ENCODE results near the gene ACTR10.
"Not testable (repeated sequence)": the region's sequence is repeated elsewhere in the genome, so short reads cannot be mapped to it uniquely, and the experiment has no call there.

The ACTR10 gene

GRCh38 chr14:58216544-58216943 is 16.6 kb downstream of the ACTR10 start:
- DNase-seq (ENCODE audit: low read depth), result peak; percentile 25

GRCh38 chr14:58227096-58227819 is 27.3 kb downstream of the ACTR10 start:
- DNase-seq (ENCODE audit: low read depth), result no peak

- peak; percentile 31 for DNase-seq (ENCODE audit: low read depth)
Measured at GRCh38 chr14:58238252-58239243, 38.6 kb downstream of the ACTR10 start.

GRCh38 chr14:58239244-58240195 is 39.6 kb downstream of the ACTR10 start:
- DNase-seq (ENCODE audit: low read depth), result peak; percentile 73

- peak; percentile 64 for DNase-seq (ENCODE audit: low read depth)
Measured at GRCh38 chr14:58243790-58244555, 44.0 kb downstream of the ACTR10 start.

- DNase-seq (ENCODE audit: low read depth), result peak; percentile 99
Measured at GRCh38 chr14:58244556-58245387, 44.8 kb downstream of the ACTR10 start, which contains the start of gene PSMA3. TSS of gene PSMA3 (plus strand) at chr14:58244843. CDS start at chr14:58244921, 78 bp downstream.

GRCh38 chr14:58245562-58245961 is 45.6 kb downstream of the ACTR10 start:
- no peak for DNase-seq (ENCODE audit: low read depth)

GRCh38 chr14:58249611-58250010 is 49.7 kb downstream of the ACTR10 start:
- no peak for DNase-seq (ENCODE audit: low read depth)

- DNase-seq (ENCODE audit: low read depth), result no peak
Measured at GRCh38 chr14:58258156-58258555, 58.2 kb downstream of the ACTR10 start.

- DNase-seq (ENCODE audit: low read depth), result not testable (repeated sequence)
Measured at GRCh38 chr14:58262005-58262404, 62.1 kb downstream of the ACTR10 start.

- DNase-seq (ENCODE audit: low read depth), result no peak
Measured at GRCh38 chr14:58265401-58265800, 65.5 kb downstream of the ACTR10 start.

- DNase-seq (ENCODE audit: low read depth), result peak; percentile 59
Measured at GRCh38 chr14:58270628-58271027, 70.7 kb downstream of the ACTR10 start.

- peak; percentile 53 for DNase-seq (ENCODE audit: low read depth)
Measured at GRCh38 chr14:58272588-58273372, 72.8 kb downstream of the ACTR10 start.

GRCh38 chr14:58274881-58275280 is 74.9 kb downstream of the ACTR10 start:
- no peak for DNase-seq (ENCODE audit: low read depth)

GRCh38 chr14:58275527-58276190 is 75.7 kb downstream of the ACTR10 start:
- DNase-seq (ENCODE audit: low read depth), result no peak

- no peak for DNase-seq (ENCODE audit: low read depth)
Measured at GRCh38 chr14:58276208-58276607, 76.3 kb downstream of the ACTR10 start.

- DNase-seq (ENCODE audit: low read depth), result no peak
Measured at GRCh38 chr14:58278177-58278576, 78.2 kb downstream of the ACTR10 start.

- DNase-seq (ENCODE audit: low read depth), result peak; percentile 78
Measured at GRCh38 chr14:58280954-58281787, 81.2 kb downstream of the ACTR10 start.
